Measurements from ENCODE around the gene MYO7A. TPM values are rescaled to one million over a fixed set of nuclear protein-coding genes. Genes with fewer than 3 reads are reported as not detected.

MYO7A gene
- polyA plus RNA-seq, 1 experiment = not detected

DNA sequence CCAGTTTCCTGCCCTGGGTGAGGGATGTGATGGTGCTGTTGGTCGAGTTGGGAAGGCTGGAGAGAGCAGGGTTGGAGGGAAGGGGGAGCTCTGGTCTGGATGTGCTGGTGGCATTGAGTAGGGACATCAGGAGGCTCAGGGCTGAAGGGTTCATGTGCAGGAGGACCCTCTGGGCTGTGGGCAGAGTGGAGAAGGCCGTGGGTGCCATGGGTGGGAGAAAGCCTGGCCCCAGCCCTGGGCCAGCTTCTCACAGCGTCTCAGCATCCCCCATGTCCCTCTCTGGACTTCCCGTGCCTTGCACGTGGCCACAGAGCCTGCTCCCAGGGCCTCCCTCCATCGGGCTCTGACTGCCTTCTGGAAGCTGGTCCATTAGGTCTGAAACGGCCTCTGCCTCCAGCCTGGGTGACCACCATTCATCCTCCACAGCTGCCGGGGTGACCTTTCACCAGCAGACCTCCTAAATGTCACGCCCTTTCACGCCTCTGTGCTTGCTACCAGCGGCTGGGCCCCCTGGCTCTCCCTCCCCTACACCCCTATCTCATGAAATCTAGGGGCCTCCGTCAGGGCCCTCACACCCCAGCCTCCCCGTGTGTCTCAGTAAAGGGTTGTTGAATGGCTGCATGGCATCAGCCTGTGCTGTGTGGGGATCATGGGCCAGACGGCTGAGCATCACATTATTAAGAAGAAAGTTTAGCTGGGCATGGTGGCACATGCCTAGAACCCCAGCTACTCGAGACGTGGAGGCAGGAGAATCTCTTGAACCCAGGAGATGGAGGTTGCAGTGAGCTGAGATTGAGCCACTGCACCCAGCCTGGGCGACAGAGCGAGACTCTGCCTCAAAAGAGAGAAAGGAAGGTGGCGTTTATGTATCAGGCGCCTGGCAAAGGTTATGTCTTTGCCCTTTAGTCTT, 25.5 kb downstream of the MYO7A start:
- Histone ChIP-seq H3K27ac (ENCODE audit: low read depth, low read length) (no peak overlapping the region), H3K9me3 (ENCODE audit: control insufficient read depth, insufficient read depth, low read length) (no peaks in the 10 kb centered on the region), H3K27me3 (ENCODE audit: control insufficient read depth, insufficient read depth, low read length) (peaks cover 33% of the 10 kb centered on the region), H3K4me3 (ENCODE audit: low read depth, low read length) (no peak overlapping the region)
- DNase-seq (ENCODE audit: low read depth, low spot score) = no peak
- TF ChIP-seq, protein P1, sequence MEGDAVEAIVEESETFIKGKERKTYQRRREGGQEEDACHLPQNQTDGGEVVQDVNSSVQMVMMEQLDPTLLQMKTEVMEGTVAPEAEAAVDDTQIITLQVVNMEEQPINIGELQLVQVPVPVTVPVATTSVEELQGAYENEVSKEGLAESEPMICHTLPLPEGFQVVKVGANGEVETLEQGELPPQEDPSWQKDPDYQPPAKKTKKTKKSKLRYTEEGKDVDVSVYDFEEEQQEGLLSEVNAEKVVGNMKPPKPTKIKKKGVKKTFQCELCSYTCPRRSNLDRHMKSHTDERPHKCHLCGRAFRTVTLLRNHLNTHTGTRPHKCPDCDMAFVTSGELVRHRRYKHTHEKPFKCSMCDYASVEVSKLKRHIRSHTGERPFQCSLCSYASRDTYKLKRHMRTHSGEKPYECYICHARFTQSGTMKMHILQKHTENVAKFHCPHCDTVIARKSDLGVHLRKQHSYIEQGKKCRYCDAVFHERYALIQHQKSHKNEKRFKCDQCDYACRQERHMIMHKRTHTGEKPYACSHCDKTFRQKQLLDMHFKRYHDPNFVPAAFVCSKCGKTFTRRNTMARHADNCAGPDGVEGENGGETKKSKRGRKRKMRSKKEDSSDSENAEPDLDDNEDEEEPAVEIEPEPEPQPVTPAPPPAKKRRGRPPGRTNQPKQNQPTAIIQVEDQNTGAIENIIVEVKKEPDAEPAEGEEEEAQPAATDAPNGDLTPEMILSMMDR (IDR thresholded peaks at IDR 0.05; ENCODE audit: low read depth, low read length) = no peak
- POLR2A ChIA-PET = no interaction called here
- CTCF ChIA-PET = interaction anchor here (1.6 kb wide), 1 partner anchor 27 kb away, joined by 4 read pairs; no protein-coding TSS in a partner anchor

DNA sequence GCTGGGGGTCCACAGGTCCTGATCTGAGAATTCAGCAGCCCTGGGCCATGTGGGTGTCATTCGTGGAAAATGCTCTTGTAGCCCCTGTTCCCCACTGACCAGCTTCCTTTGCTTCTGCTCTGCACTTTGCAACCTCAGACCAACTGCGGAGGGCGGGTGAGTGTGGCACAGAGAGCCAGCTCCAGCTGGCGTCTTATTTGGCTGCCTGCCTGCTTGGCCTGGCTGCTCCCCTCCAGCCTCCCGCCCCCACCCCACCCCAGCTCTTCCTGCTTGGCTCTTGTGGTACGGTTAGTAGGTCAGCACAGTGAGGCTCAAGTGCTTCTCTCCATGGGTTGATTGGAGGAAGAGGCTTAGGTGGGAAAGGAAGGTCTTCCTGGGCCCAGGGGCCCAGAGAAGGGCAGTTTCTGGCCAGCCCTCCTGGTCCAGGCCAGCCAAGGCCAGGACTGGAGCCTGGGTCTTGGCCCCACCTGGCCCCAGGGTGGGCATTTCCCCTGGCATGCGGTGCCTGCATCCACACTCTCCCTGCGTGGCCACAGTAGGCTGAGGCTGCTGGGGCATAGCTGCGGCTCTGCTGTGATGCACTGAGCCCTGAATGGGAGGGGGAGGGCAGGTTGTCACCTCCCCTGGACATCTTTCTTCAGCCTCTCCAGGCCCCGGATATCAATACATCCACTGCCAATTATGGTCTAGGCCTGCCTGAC, 26.5 kb downstream of the MYO7A start:
- ChIA-PET POLR2A (no interaction called here), CTCF (interaction anchor here (1.6 kb wide), 1 partner anchor 28 kb away, joined by 4 read pairs; no protein-coding TSS in a partner anchor)
- TF ChIP-seq, protein P1 (IDR thresholded peaks at IDR 0.05; ENCODE audit: low read depth, low read length) = no peak
- no peak for DNase-seq (ENCODE audit: low read depth, low spot score)
- Histone ChIP-seq H3K27ac (ENCODE audit: low read depth, low read length) (no peak overlapping the region), H3K4me3 (ENCODE audit: low read depth, low read length) (no peak overlapping the region), H3K9me3 (ENCODE audit: control insufficient read depth, insufficient read depth, low read length) (no peaks in the 10 kb centered on the region), H3K27me3 (ENCODE audit: control insufficient read depth, insufficient read depth, low read length) (peaks cover 35% of the 10 kb centered on the region)

DNA sequence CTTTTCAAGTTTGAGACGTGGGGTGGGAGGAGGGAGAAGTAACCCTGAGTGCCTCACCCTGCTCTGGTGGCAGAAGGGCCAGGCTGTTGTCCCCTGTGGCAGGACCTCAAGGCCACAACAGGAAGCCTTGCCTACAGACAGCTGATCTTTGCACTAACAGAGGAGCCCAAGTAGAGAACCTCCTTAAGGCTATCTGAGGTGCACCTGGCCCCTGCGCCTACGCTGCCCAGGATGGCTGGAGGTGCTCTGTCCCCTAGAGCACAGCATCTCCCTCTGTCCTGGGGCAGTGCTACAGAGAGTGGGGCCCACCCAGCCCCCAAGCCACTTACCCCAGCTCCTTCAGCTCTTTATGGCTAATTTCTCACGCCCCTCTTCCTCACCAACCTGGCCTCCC, 27.0 kb downstream of the MYO7A start:
- TF ChIP-seq, protein P1 (IDR thresholded peaks at IDR 0.05; ENCODE audit: low read depth, low read length) = no peak

DNA sequence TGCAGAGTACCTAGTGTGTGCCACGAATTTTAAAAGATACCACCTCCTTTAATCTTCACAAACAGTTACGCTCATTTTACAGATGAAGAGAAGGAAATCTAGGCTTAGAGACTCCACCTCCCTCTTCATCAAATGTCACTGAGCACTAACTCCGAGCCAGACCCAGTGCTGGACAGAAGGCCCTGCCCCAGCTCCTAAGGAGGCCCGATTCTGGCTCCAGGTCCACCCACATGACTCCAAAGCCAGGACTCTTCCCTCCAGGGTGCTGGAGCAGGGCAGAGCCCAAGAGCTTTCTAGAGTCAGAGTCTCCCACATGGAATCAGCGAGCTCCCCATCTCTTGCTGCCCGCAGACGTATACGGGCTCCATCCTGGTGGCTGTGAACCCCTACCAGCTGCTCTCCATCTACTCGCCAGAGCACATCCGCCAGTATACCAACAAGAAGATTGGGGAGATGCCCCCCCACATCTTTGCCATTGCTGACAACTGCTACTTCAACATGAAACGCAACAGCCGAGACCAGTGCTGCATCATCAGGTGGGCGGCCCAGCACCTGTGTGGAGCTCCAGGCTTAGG, 27.6 kb downstream of the MYO7A start:
- DNase-seq (ENCODE audit: low read depth, low spot score) = no peak
- Histone ChIP-seq H3K9me3 (ENCODE audit: control insufficient read depth, insufficient read depth, low read length) (no peaks in the 10 kb centered on the region; the same call in 1 of the 2 replicates), H3K27me3 (ENCODE audit: control insufficient read depth, insufficient read depth, low read length) (peaks cover 36% of the 10 kb centered on the region), H3K4me3 (ENCODE audit: low read depth, low read length) (no peak overlapping the region), H3K27ac (ENCODE audit: low read depth, low read length) (no peak overlapping the region)
- TF ChIP-seq, protein P1 (IDR thresholded peaks at IDR 0.05; ENCODE audit: low read depth, low read length) = no peak
- POLR2A ChIA-PET = no interaction called here
- CTCF ChIA-PET = interaction anchor here (0.5 to 1.0 kb wide), 2 partner anchors 32 to 108 kb away, joined by 3 read pairs; no protein-coding TSS in a partner anchor

More for the DNA sequence above, 27.0 kb downstream of the MYO7A start:
- DNase-seq (ENCODE audit: low read depth, low spot score) = no peak
- POLR2A ChIA-PET = no interaction called here
- peaks cover 37% of the 10 kb centered on the region for H3K27me3 ChIP-seq (ENCODE audit: control insufficient read depth, insufficient read depth, low read length)
- no peak overlapping the region for H3K27ac ChIP-seq (ENCODE audit: low read depth, low read length)
- H3K4me3 ChIP-seq (ENCODE audit: low read depth, low read length) = no peak overlapping the region
- CTCF ChIA-PET = interaction anchor here (1.0 kb wide), 1 partner anchor 33 kb away, joined by 3 read pairs; no protein-coding TSS in a partner anchor
- H3K9me3 ChIP-seq (ENCODE audit: control insufficient read depth, insufficient read depth, low read length) = no peaks in the 10 kb centered on the region; the same call in 1 of the 2 replicates

All from AG04450 (cell line).